ENCODE results near the gene SAP30BP.
"Not testable (repeated sequence)": the region's sequence is repeated elsewhere in the genome, so short reads cannot be mapped to it uniquely, and the experiment has no call there.

SAP30BP gene

GRCh38 chr17:75634754-75635609 is 32.2 kb upstream of the SAP30BP start:
- no peak for DNase-seq

- DNase-seq = no peak
Measured at GRCh38 chr17:75635610-75636202, 31.4 kb upstream of the SAP30BP start.

- DNase-seq = no peak
Measured at GRCh38 chr17:75636381-75637142, 30.6 kb upstream of the SAP30BP start.

GRCh38 chr17:75637143-75637538 is 30.0 kb upstream of the SAP30BP start:
- DNase-seq = no peak

GRCh38 chr17:75637551-75637950 is 29.6 kb upstream of the SAP30BP start:
- DNase-seq = no peak

GRCh38 chr17:75638039-75638438 is 29.1 kb upstream of the SAP30BP start:
- not testable (repeated sequence) for DNase-seq

- DNase-seq = no peak
Measured at GRCh38 chr17:75638893-75639292, 28.2 kb upstream of the SAP30BP start.

GRCh38 chr17:75639327-75639726 is 27.8 kb upstream of the SAP30BP start:
- no peak for DNase-seq

- no peak for DNase-seq
Measured at GRCh38 chr17:75639771-75640555, 27.2 kb upstream of the SAP30BP start.

- DNase-seq = no peak
Measured at GRCh38 chr17:75640556-75641119, 26.5 kb upstream of the SAP30BP start.

- no peak for DNase-seq
Measured at GRCh38 chr17:75641343-75641742, 25.8 kb upstream of the SAP30BP start.

- no peak for DNase-seq
Measured at GRCh38 chr17:75642182-75642783, 24.9 kb upstream of the SAP30BP start.

GRCh38 chr17:75642784-75643642 is 24.1 kb upstream of the SAP30BP start:
- DNase-seq = no peak

- no peak for DNase-seq
Measured at GRCh38 chr17:75643643-75644017, 23.5 kb upstream of the SAP30BP start.

GRCh38 chr17:75645501-75645888 is 21.6 kb upstream of the SAP30BP start:
- no peak for DNase-seq

- DNase-seq = no peak
Measured at GRCh38 chr17:75645889-75646637, 21.1 kb upstream of the SAP30BP start.

- no peak for DNase-seq
Measured at GRCh38 chr17:75646638-75646992, 20.5 kb upstream of the SAP30BP start.

GRCh38 chr17:75647061-75647460 is 20.1 kb upstream of the SAP30BP start:
- no peak for DNase-seq

GRCh38 chr17:75647921-75648320 is 19.2 kb upstream of the SAP30BP start:
- no peak for DNase-seq

GRCh38 chr17:75649687-75650086 is 17.5 kb upstream of the SAP30BP start:
- DNase-seq = no peak

- DNase-seq = no peak
Measured at GRCh38 chr17:75650874-75651273, 16.3 kb upstream of the SAP30BP start.

Measured in activated T-cell treated with anti-CD3 and anti-CD28 coated beads for 4 hours (primary cell).